Progenitor cell of endocrine pancreas (in vitro differentiated cells): Measurements from ENCODE around the gene TFR2. TPM values are rescaled to one million over a fixed set of nuclear protein-coding genes. Genes with fewer than 3 reads are reported as not detected.
"Not testable (repeated sequence)": the region's sequence is repeated elsewhere in the genome, so short reads cannot be mapped to it uniquely, and the experiment has no call there.

Experiments
- DNase-seq: peaks from one replicate; pipeline ENCODE4 v3.0.0; 2021; ENCODE audit warnings: low spot score; ENCODE audit not compliant: unreplicated experiment
- H3K27ac Mint-ChIP-seq: 2 replicates; pipeline ENCODE4 v1.8.0; 2021; ENCODE audit warnings: mild to moderate bottlenecking, moderate library complexity, mixed read lengths
- H3K27me3 Mint-ChIP-seq: 2 replicates; pipeline ENCODE4 v1.8.0; 2021; ENCODE audit warnings: mixed read lengths
- H3K36me3 Mint-ChIP-seq: 2 replicates; pipeline ENCODE4 v1.8.0; 2022; ENCODE audit warnings: mixed read lengths; ENCODE audit not compliant: insufficient read depth
- H3K4me1 Mint-ChIP-seq: 2 replicates; pipeline ENCODE4 v1.8.0; 2021; ENCODE audit warnings: low read depth, mixed read lengths
- H3K4me3 Mint-ChIP-seq: 2 replicates; pipeline ENCODE4 v1.8.0; 2021; ENCODE audit warnings: low read depth, mild to moderate bottlenecking, moderate library complexity, mixed read lengths
- H3K9me3 Mint-ChIP-seq: 2 replicates; pipeline ENCODE4 v1.8.0; 2021; ENCODE audit warnings: low read depth, mixed read lengths
- total RNA-seq: library from RNA; stranded (reverse); gene quantifications from 2 replicates; pipeline ENCODE4 v1.2.1, GENCODE V29; 2021
- TF ChIP-seq, protein P1 (sequence below): fragments of 200-600 bp; sonication (generic); IDR thresholded peaks from one replicate; pipeline ENCODE4 v1.5.0; 2021; ENCODE audit warnings: antibody characterized with exemption, mild to moderate bottlenecking; ENCODE audit not compliant: unreplicated experiment

Gene TFR2
- total RNA-seq, 1 donor from 2014 or later, result 0.93 TPM

DNA sequence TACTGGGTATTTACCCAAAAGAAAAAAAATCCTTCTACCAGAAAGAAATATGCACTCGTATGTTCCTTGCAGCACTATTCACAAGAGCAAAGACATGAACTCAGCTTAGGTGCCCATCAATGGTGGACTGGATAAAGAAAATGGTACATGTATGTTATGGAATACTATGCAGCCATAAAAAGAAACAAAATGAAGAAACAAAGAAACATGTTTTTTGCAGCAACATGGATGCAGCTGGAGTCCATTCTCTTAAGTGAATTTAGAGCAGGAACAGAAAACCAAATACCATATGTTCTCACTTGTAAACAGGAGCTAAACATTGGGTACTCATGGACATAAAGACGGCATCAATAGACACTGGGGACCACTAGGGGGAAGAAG lies 26.7 kb upstream of the TFR2 start:
- H3K27ac Mint-ChIP-seq, result no peak overlapping the region

DNA sequence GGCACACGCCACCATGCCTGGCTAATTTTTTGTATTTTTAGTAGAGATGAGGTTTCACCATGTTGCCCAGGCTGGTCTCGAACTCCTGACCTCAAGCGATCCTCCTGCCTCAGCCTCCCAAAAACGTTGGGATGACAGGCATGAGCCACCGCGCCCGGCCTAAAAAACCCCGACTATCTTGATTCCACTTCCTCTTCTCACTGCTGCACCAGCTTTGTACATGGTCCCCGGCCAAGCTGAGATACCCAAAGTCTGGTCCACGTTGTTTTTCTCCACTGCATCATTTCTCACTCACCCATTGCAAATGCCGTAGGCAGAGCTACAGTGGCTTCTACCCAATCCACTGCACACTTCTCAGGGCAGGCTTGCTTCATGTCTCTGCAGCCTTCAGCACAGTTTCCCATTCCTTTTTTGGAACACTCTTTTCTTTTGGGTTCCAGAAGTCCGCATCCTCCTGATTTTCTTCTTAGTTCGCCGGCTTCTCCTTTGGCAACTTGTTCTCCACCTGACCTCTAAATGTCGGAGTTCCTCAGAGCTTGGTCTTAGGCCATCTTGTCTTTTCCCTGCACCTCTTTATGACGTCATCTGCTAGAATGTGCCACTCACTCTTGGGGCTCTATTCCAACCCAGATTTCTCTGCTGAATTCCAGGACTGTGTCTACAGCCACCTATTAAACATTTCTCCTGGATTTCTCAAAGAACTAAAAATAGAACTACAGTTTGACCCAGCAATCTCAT lies 26.1 kb upstream of the TFR2 start:
- Mint-ChIP-seq H3K4me3 (no peak overlapping the region), H3K27me3 (peaks cover 45% of the 10 kb centered on the region), H3K9me3 (peaks cover 2% of the 10 kb centered on the region), H3K4me1 (no peaks in the 10 kb centered on the region), H3K36me3 (no peaks in the 10 kb centered on the region), H3K27ac (no peak overlapping the region)
- TF ChIP-seq, protein P1, sequence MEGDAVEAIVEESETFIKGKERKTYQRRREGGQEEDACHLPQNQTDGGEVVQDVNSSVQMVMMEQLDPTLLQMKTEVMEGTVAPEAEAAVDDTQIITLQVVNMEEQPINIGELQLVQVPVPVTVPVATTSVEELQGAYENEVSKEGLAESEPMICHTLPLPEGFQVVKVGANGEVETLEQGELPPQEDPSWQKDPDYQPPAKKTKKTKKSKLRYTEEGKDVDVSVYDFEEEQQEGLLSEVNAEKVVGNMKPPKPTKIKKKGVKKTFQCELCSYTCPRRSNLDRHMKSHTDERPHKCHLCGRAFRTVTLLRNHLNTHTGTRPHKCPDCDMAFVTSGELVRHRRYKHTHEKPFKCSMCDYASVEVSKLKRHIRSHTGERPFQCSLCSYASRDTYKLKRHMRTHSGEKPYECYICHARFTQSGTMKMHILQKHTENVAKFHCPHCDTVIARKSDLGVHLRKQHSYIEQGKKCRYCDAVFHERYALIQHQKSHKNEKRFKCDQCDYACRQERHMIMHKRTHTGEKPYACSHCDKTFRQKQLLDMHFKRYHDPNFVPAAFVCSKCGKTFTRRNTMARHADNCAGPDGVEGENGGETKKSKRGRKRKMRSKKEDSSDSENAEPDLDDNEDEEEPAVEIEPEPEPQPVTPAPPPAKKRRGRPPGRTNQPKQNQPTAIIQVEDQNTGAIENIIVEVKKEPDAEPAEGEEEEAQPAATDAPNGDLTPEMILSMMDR, result no peak
- DNase-seq, result no peak

More for the DNA sequence above, 26.7 kb upstream of the TFR2 start:
- no peaks in the 10 kb centered on the region for H3K36me3 Mint-ChIP-seq
- peaks cover 44% of the 10 kb centered on the region for H3K27me3 Mint-ChIP-seq
- no peak overlapping the region for H3K4me3 Mint-ChIP-seq
- H3K4me1 Mint-ChIP-seq, result no peaks in the 10 kb centered on the region
- DNase-seq, result no peak
- TF ChIP-seq, protein P1, result no peak
- H3K9me3 Mint-ChIP-seq, result peaks cover 2% of the 10 kb centered on the region

DNA sequence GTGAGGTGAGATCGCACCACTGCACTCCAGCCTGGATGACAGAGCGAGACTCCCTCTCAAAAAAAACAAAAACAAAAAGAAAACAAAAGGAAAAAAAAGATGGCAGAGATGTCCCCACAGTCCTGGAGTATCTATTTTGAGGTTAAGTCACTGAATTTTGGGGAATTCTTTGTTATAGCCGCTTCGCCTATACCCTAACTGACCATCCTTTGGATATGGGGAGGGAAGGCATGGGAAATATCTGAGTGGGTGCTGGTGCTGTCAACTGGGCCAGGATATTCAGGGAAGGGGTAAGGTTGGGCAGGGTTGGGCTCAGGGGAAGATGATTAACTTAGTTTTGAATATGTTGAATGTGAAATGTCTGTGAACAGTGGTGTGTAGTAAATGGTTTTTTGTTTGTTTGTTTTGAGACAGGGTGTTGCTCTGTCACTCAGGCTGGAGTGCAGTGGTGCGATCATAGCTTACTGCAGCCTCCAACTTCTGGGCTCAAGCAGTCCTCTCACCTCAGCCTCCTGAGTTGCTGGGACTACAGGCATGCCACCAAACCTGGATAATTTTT lies 23.9 kb upstream of the TFR2 start:
- no peaks in the 10 kb centered on the region for H3K36me3 Mint-ChIP-seq
- peaks cover 2% of the 10 kb centered on the region for H3K9me3 Mint-ChIP-seq
- no peak overlapping the region for H3K27ac Mint-ChIP-seq
- DNase-seq, result no peak
- H3K4me3 Mint-ChIP-seq, result no peak overlapping the region
- TF ChIP-seq, protein P1, result no peak
- peaks cover 35% of the 10 kb centered on the region for H3K27me3 Mint-ChIP-seq
- H3K4me1 Mint-ChIP-seq, result no peaks in the 10 kb centered on the region

DNA sequence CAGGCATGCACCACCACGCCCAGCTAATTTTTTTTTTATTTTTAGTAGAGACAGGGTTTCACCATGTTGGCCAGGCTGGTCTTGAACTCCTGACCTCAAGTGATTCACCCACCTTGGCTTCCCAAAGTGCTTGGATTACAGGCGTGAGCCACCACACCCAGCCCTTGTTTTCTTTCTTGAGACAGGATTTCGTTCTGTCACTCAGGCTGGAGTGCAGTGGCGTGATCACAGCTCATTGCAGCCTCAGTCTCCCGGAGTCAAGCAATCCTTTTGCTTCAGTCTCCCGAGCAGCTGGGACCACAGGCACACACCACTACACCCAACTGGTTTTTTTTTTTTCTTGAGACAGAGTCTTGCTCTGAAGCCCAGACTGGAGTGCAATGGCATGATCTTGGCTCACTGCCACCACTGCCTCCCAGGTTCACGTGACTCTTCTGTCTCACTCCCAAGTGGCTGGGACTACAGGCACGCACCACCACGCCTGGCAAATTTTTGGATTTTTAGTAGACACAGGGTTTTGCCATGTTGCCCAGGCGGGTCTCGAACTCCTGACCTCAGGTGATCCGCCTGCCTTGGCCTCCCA lies 20.9 kb upstream of the TFR2 start:
- peaks cover 41% of the 10 kb centered on the region for H3K27me3 Mint-ChIP-seq
- H3K27ac Mint-ChIP-seq, H3K4me1 Mint-ChIP-seq, H3K36me3 Mint-ChIP-seq, H3K4me3 Mint-ChIP-seq, H3K9me3 Mint-ChIP-seq, DNase-seq: not testable (repeated sequence)

DNA sequence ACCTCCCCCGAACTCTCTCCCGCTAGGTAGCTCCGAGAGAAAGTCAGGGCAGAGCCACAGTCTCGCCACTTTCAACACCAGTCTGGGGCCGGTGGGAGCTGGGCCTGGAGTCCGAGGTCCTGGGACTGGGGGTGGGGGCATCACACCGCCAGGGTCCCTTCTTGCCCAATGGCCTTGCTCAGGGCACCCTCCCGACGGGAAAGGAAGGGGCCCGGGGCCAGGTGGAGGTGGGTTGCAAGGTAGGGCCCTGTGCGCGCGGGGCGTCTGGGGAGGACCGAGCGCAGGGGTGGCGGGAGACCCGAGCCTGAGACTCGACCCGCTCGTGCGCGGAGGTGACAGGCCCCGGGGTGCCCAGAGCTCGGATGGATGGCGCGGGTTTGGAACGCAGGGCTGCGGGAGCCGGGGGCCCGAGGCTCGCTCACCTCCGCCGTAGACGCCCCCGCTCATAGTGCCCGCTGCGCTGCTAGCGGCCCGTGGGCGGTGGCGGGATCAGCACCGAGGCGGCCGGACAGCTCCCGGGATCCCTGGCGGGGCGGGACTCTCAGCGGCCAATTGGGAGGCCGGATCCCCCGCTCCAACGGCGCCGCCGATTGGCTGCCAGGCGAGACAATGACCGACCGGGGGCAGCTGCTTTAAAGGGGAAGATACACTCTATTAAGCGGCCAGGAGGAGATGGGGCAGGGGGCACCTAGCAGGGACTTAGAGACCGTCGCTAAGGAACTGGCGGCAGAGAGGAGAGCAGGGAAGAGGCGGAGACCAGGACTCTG lies 14.7 kb upstream of the TFR2 start, which contains the start of gene ACTL6B:
Gene ACTL6B, minus strand, starts transcription at position 541 of the 767 bp plus-strand sequence. Its CDS starts 94 bp downstream, at position 447.
- TF ChIP-seq, protein P1, result no peak
- Mint-ChIP-seq H3K4me1 (no peaks in the 10 kb centered on the region), H3K36me3 (no peaks in the 10 kb centered on the region), H3K27ac (no peak within 1 kb of the TSS), H3K9me3 (no peaks in the 10 kb centered on the region), H3K4me3 (no peak within 1 kb of the TSS), H3K27me3 (peaks cover 46% of the 10 kb centered on the region)
- peak; percentile 62 for DNase-seq
